Measurements from ENCODE around the gene YES1.

Gene YES1

DNA sequence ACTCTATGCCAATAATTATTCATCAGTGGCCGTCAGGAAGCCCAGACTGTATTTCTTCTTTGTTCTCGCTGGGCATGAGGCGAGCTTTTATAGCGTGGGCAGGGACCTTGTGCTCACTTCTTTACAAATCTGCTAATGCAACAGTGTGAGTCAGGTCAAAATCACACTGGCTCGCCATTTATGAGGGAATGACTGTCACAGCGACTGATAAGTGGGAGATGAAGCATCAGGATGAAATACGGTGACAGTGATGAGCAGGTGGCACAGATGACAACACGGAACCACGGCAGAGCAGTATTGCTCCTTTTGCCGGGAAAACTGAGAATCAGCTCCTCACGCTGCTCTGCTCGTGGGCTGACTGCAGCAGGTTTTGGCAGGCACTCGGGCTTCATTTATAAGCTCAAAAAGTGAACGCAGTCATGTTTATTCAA is 134.1 kb downstream of the YES1 start:
- TF ChIP-seq, protein P1, sequence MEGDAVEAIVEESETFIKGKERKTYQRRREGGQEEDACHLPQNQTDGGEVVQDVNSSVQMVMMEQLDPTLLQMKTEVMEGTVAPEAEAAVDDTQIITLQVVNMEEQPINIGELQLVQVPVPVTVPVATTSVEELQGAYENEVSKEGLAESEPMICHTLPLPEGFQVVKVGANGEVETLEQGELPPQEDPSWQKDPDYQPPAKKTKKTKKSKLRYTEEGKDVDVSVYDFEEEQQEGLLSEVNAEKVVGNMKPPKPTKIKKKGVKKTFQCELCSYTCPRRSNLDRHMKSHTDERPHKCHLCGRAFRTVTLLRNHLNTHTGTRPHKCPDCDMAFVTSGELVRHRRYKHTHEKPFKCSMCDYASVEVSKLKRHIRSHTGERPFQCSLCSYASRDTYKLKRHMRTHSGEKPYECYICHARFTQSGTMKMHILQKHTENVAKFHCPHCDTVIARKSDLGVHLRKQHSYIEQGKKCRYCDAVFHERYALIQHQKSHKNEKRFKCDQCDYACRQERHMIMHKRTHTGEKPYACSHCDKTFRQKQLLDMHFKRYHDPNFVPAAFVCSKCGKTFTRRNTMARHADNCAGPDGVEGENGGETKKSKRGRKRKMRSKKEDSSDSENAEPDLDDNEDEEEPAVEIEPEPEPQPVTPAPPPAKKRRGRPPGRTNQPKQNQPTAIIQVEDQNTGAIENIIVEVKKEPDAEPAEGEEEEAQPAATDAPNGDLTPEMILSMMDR (IDR thresholded peaks at IDR 0.05; ENCODE audit: extremely low read depth, missing control alignments) = no peak
- no peak for DNase-seq (ENCODE audit: low spot score)

DNA sequence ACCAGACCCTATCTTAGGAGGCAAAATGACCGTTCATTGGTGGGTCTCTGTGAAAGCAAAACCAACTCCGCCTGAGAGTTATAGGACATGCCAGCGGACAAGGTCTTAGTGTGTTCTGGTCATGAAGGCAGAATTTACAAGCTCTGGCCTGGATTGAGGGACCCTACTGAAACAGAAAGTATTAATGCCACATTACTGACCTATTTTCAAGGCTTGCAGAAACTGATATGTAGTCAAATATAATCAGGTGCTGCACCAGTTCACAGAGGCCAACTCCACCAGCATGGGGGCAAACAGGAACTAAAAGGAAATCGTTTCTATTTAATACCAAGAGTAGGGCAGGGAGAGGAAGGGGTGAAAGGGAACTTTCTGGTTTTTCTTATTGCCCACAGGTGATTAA is 134.9 kb downstream of the YES1 start:
- TF ChIP-seq, protein P1 (IDR thresholded peaks at IDR 0.05; ENCODE audit: extremely low read depth, missing control alignments) = no peak
- DNase-seq (ENCODE audit: low spot score) = no peak

DNA sequence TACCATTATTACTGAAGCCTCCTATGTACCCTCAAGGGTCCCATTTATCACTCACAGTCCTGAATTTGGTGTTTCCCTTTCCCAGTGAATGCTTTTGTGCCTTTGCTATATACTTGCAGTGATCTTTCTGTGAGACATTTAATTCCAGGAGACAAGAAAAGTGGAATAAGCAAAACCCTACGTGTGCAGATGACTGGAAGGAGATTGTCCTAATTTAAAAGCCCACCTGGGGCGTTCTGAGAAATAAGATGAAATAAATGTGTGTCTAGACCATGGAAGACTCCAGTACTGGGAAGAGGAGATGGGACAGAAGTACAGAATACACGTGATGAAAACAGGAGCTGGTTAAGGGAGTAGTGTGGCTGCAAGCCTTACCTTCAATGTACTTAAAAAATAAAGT is 135.3 kb downstream of the YES1 start:
- DNase-seq (ENCODE audit: low spot score) = no peak
- TF ChIP-seq, protein P1 (IDR thresholded peaks at IDR 0.05; ENCODE audit: extremely low read depth, missing control alignments) = no peak

DNA sequence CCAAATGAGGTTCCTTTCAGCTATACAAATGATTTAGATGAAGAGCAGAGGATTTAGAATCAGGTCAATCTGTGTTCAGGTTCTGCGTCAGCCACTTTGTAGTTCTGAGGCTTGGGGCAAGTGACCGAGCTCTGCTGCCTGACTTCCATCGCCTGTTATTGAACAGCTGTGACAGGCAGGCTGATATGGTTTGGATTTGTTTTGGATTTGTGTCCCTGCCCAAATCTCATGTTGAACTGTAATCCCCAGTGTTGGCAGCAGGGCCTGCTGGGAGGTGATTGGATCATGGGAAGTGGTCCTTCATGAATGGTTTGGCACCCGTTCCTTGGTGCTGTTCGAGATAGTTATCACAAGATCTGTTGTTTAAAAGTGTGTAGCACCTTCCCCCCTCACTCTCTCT is 136.0 kb downstream of the YES1 start:
- TF ChIP-seq, protein P1 (IDR thresholded peaks at IDR 0.05; ENCODE audit: extremely low read depth, missing control alignments) = no peak
- no peak for DNase-seq (ENCODE audit: low spot score)

DNA sequence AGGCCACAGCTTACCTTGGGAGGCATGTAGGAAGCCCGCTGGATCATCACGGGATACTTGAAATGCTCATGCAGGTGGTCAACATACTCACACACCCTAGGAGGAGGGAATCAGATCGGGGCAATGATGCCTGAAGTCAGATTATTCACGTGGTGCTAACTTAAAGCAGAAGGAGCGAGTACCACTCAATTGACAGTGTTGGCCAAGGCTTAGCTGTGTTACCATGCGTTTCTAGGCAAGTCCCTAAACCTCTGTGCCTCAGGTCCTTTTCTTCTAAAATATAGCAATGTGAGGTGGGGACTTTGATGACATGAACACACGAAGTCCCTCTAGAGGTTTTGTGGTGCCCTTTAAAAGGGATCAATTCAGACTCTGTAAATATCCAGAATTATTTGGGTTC is 136.7 kb downstream of the YES1 start:
- TF ChIP-seq, protein P1 (IDR thresholded peaks at IDR 0.05; ENCODE audit: extremely low read depth, missing control alignments) = no peak
- no peak for DNase-seq (ENCODE audit: low spot score)

DNA sequence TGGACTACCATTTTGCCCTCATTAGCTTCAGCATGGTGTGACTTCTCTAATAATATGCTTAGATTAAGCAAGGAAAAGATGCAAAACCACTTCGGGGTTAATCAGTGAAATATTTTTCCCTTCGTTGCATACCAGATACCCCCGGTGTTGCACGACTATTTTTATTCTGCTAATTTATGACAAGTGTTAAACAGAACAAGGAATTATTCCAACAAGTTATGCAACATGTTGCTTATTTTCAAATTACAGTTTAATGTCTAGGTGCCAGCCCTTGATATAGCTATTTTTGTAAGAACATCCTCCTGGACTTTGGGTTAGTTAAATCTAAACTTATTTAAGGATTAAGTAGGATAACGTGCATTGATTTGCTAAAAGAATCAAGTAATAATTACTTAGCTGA is 138.3 kb downstream of the YES1 start:
- DNase-seq (ENCODE audit: low spot score) = no peak
- TF ChIP-seq, protein P1 (IDR thresholded peaks at IDR 0.05; ENCODE audit: extremely low read depth, missing control alignments) = no peak

DNA sequence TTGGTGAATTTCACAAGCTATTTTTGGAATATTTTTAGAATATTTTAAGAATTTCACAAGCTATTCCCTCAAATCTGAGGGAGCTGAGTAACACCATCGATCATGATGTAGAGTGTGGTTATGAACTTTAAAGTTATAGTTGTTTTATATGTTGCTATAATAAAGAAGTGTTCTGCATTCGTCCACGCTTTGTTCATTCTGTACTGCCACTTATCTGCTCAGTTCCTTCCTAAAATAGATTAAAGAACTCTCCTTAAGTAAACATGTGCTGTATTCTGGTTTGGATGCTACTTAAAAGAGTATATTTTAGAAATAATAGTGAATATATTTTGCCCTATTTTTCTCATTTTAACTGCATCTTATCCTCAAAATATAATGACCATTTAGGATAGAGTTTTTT is 138.7 kb downstream of the YES1 start:
- DNase-seq (ENCODE audit: low spot score) = no peak
- TF ChIP-seq, protein P1 (IDR thresholded peaks at IDR 0.05; ENCODE audit: extremely low read depth, missing control alignments) = no peak
